H1 (cell line): ENCODE measurements around the gene ZNF280B. TPM values are rescaled to one million over a fixed set of nuclear protein-coding genes. Genes with fewer than 3 reads are reported as not detected.

Experiments used
- CTCF ChIA-PET: fragments of 300-600 bp; sonication (Branson Sonifier 250); formaldehyde crosslinking; loops from one replicate; lab custom pipeline; 2021; ENCODE audit not compliant: partially characterized antibody; lab: Charles Lee
- POLR2A ChIA-PET: fragments of 300-600 bp; sonication (Branson Sonifier 250); formaldehyde crosslinking; loops from one replicate; lab custom pipeline; 2021; ENCODE audit warnings: inconsistent platforms; ENCODE audit not compliant: partially characterized antibody; lab: Charles Lee
- DNase-seq, 2 experiments: peaks; one replicate each; pipeline versions ENCODE4 v3.0.0 to v3.0.0-alpha.2; 2010 to 2022; ENCODE audit warnings: low spot score in 2 of 2, low read depth in 1 of 2, mixed read lengths in 1 of 2
- FAIRE-seq: peaks from 2 replicates; lab custom pipeline; 2011; peaks lifted over from hg19 to GRCh38; lab: Jason Lieb, UNC
- H2AFZ ChIP-seq: 2 replicates; pipeline ENCODE4 v1.8.1; 2012; ENCODE audit warnings: low read length, inconsistent platforms
- H2AK5ac ChIP-seq: 2 replicates; pipeline ENCODE4 v1.6.1; 2013; ENCODE audit warnings: low read depth, low read length
- H2BK120ac ChIP-seq: replicated peaks from 2 replicates; pipeline ENCODE3; 2013; ENCODE audit warnings: low read depth, low read length, inconsistent platforms
- H2BK12ac ChIP-seq: 2 replicates; pipeline ENCODE4 v1.6.1; 2013; ENCODE audit warnings: low read depth, low read length
- H2BK15ac ChIP-seq: 2 replicates; pipeline ENCODE4 v1.6.1; 2013; ENCODE audit warnings: low read length
- H2BK20ac ChIP-seq: 2 replicates; pipeline ENCODE4 v1.6.1; 2013; ENCODE audit warnings: low read length
- H2BK5ac ChIP-seq: 2 replicates; pipeline ENCODE4 v1.6.1; 2013; ENCODE audit warnings: low read depth, low read length
- H3K14ac ChIP-seq: 2 replicates; pipeline ENCODE4 v1.6.1; 2013; ENCODE audit warnings: inconsistent platforms; ENCODE audit not compliant: insufficient read length
- H3K18ac ChIP-seq: 2 replicates; pipeline ENCODE4 v1.6.1; 2013; ENCODE audit warnings: low read length; ENCODE audit errors: extremely low read depth
- H3K23ac ChIP-seq: 2 replicates; pipeline ENCODE4 v1.6.1; 2013; ENCODE audit warnings: inconsistent platforms; ENCODE audit not compliant: insufficient read length
- H3K23me2 ChIP-seq: 2 replicates; pipeline ENCODE4 v1.6.1; 2013; ENCODE audit warnings: low read depth, low read length
- H3K27ac ChIP-seq: 2 replicates; pipeline ENCODE4 v1.6.1; 2011; ENCODE audit warnings: low read depth, low read length, inconsistent platforms
- H3K27me3 ChIP-seq, 4 experiments: replicated peaks in 1 of 4; 1 replicate in 1 of 4; 2 replicates in 3 of 4; pipeline versions ENCODE4 v1.6.1 to v1.8.1; 2011 to 2013; ENCODE audit warnings: low read length in 3 of 4, mild to moderate bottlenecking in 3 of 4, inconsistent platforms in 2 of 4, mixed read lengths in 2 of 4, moderate library complexity in 1 of 4; ENCODE audit not compliant: control insufficient read depth in 3 of 4, insufficient read depth in 3 of 4; ENCODE audit errors: extremely low read depth in 1 of 4
- H3K36me3 ChIP-seq, 4 experiments: 2 replicates each; pipeline versions ENCODE4 v1.6.1 to v1.8.1; 2011 to 2013; ENCODE audit warnings: mild to moderate bottlenecking in 4 of 4, low read length in 3 of 4, moderate library complexity in 2 of 4, control low read depth in 1 of 4, inconsistent platforms in 1 of 4; ENCODE audit not compliant: insufficient read depth in 4 of 4, control insufficient read depth in 2 of 4
- H3K4ac ChIP-seq: replicated peaks from 2 replicates; pipeline ENCODE3; 2013; ENCODE audit warnings: low read length, low read depth, mixed read lengths, inconsistent platforms; ENCODE audit not compliant: insufficient read length
- H3K4me1 ChIP-seq, 4 experiments: replicated peaks in 1 of 4; 1 replicate in 1 of 4; 2 replicates in 3 of 4; pipeline versions ENCODE4 v1.6.1 to v1.8.1; 2011 to 2013; ENCODE audit warnings: low read length in 3 of 4, inconsistent platforms in 2 of 4, mixed read lengths in 1 of 4; ENCODE audit not compliant: insufficient read depth in 4 of 4, control insufficient read depth in 3 of 4
- H3K4me2 ChIP-seq, 2 experiments: 2 replicates each; pipeline versions ENCODE4 v1.6.1 to v1.8.1; 2011 to 2013; ENCODE audit warnings: low read depth in 2 of 2, low read length in 2 of 2, control low read depth in 1 of 2, inconsistent platforms in 1 of 2, mild to moderate bottlenecking in 1 of 2; ENCODE audit not compliant: insufficient read depth in 1 of 2
- H3K4me3 ChIP-seq, 4 experiments: fragments of 200-600, 300-600 bp in 1 of 4; sonication (generic), shearing (Covaris generic), sonication (Bioruptor Twin) in 1 of 4; 2 replicates each; pipeline versions ENCODE4 v1.5.1 to v1.8.1; 2011 to 2016; ENCODE audit warnings: low read length in 4 of 4, low read depth in 3 of 4, control low read depth in 2 of 4, inconsistent platforms in 2 of 4, mild to moderate bottlenecking in 2 of 4, mixed read lengths in 1 of 4, moderate library complexity in 1 of 4; ENCODE audit not compliant: insufficient read depth in 2 of 4; ENCODE audit errors: extremely low read depth in 1 of 4
- H3K56ac ChIP-seq: replicated peaks from 2 replicates; pipeline ENCODE3; 2013; ENCODE audit warnings: low read depth, mild to moderate bottlenecking, mixed read lengths, low read length, inconsistent platforms; ENCODE audit not compliant: insufficient read length
- H3K79me1 ChIP-seq: 2 replicates; pipeline ENCODE4 v1.6.1; 2013; ENCODE audit warnings: low read depth, low read length, control low read depth
- H3K79me2 ChIP-seq, 2 experiments: 2 replicates each; pipeline versions ENCODE4 v1.6.1 to v1.8.1; 2012 to 2013; ENCODE audit warnings: low read length in 2 of 2, mild to moderate bottlenecking in 2 of 2, inconsistent platforms in 1 of 2; ENCODE audit not compliant: insufficient read depth in 2 of 2, control insufficient read depth in 1 of 2
- H3K9ac ChIP-seq, 4 experiments: replicated peaks in 1 of 4; 1 replicate in 1 of 4; 2 replicates in 3 of 4; pipeline versions ENCODE4 v1.6.1 to v1.8.1; 2011 to 2013; ENCODE audit warnings: low read depth in 3 of 4, low read length in 3 of 4, control low read depth in 2 of 4, mild to moderate bottlenecking in 2 of 4, moderate library complexity in 2 of 4, inconsistent platforms in 1 of 4; ENCODE audit errors: extremely low read depth in 1 of 4
- H3K9me3 ChIP-seq, 2 experiments: 2 replicates each; pipeline versions ENCODE4 v1.6.1 to v1.8.1; 2012 to 2013; ENCODE audit warnings: mild to moderate bottlenecking in 2 of 2, moderate library complexity in 2 of 2, control low read depth in 1 of 2, inconsistent platforms in 1 of 2, low read depth in 1 of 2, low read length in 1 of 2, mixed read lengths in 1 of 2; ENCODE audit not compliant: insufficient read depth in 2 of 2
- H4K20me1 ChIP-seq, 2 experiments: replicated peaks in 1 of 2; 2 replicates each; pipeline versions ENCODE3 to v1.8.1; 2011 to 2013; ENCODE audit warnings: inconsistent platforms in 2 of 2, low read length in 2 of 2, mild to moderate bottlenecking in 1 of 2; ENCODE audit not compliant: insufficient read depth in 2 of 2, control insufficient read depth in 1 of 2
- H4K5ac ChIP-seq: 2 replicates; pipeline ENCODE4 v1.6.1; 2013; ENCODE audit warnings: low read length, low read depth, mixed read lengths, inconsistent platforms; ENCODE audit not compliant: insufficient read length
- H4K8ac ChIP-seq: 2 replicates; pipeline ENCODE4 v1.8.0; 2013; ENCODE audit warnings: mild to moderate bottlenecking, moderate library complexity, low read length, inconsistent platforms; ENCODE audit not compliant: insufficient read depth; ENCODE audit errors: extremely low read depth
- H4K91ac ChIP-seq: replicated peaks from 2 replicates; pipeline ENCODE3; 2013; ENCODE audit warnings: low read length, mixed read lengths, inconsistent platforms; ENCODE audit not compliant: insufficient read length
- RXRA ChIP-seq: IDR thresholded peaks from 2 replicates; pipeline ENCODE4 v1.6.1; 2011; ENCODE audit warnings: low read depth, mild to moderate bottlenecking, low read length, moderate library complexity; ENCODE audit not compliant: insufficient read depth
- WGBS, 2 experiments: shearing (Covaris generic) in 1 of 2; methylation state at CpG; one replicate each; pipeline versions ENCODE4 v1.1.6 to v1.1.7; 2013 to 2015; ENCODE audit warnings: low lambda C conversion rate in 2 of 2, mixed read lengths in 2 of 2, inconsistent platforms in 1 of 2, low coverage in 1 of 2, missing lambda C conversion rate in 1 of 2; ENCODE audit not compliant: insufficient replicate concordance in 2 of 2, insufficient coverage in 1 of 2, insufficient read length in 1 of 2; ENCODE audit errors: extremely low coverage in 1 of 2, missing lambda C conversion rate in 1 of 2; 5-methylcytosine and 5-hydroxymethylcytosine counted together
- polyA plus RNA-seq, 7 experiments: library from polyadenylated mRNA; depleted of rRNA in 3 of 7; stranded (reverse) in 5 of 7; unstranded in 2 of 7; fragments of >200 nt in 5 of 7; fragments of 200-250 nt in 2 of 7; gene quantifications; 1 replicate in 5 of 7; 2 replicates in 1 of 7; 4 replicates in 1 of 7; pipeline versions ENCODE4 v1.2.1 to v1.2.3, GENCODE V29; 2011 to 2013; ENCODE audit warnings: missing spikeins in 2 of 7, mixed read lengths in 2 of 7
- total RNA-seq: library from RNA; stranded (reverse); fragmentation: NEBNext Ultra II Directional; extraction: Animal tissue kit (Norgen Biotek cat#: 25700); gene quantifications from 2 replicates; pipeline ENCODE4 v1.2.1, GENCODE V29; 2021

The ZNF280B gene
- total and polyA plus RNA-seq, 2 of the 8 experiments (the other 6 are each of a cell fraction or from before 2014, with no cell fraction given), result 4.8 to 11.7 TPM

DNA sequence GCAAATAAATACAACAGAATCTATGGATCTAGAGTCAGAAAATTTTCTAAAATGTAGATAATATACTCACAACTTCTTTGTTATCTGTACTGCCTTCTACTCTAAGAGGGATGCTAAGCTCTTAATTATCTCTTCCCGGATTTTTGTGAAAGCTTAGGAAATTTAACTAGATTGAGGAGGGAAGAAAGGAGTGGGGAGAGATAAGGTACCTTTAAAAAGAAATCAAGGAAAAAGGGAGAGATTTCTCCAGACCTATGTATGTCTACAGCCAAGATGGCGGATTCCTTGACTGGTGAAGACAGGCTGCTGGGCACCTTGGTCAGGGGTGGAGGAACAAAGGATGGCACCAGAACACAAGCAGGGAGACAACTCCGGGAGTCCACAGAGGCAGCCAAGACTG lies 23.0 kb downstream of the ZNF280B start:
- H4K20me1 ChIP-seq, result peaks cover 0 to 3% of the 10 kb centered on the region in 2 experiments
- H3K14ac ChIP-seq, result no peak overlapping the region
- no peaks in the 10 kb centered on the region for H3K79me1 ChIP-seq
- no peaks in the 10 kb centered on the region for H3K4me1 ChIP-seq
- FAIRE-seq, result no peak
- no peak overlapping the region for H3K18ac ChIP-seq
- H3K9ac ChIP-seq, result no peak overlapping the region
- DNase-seq, result no peak
- no peak overlapping the region for H2BK120ac ChIP-seq
- no peak overlapping the region for H2BK20ac ChIP-seq
- no peaks in the 10 kb centered on the region for H3K9me3 ChIP-seq
- no peaks in the 10 kb centered on the region for H3K79me2 ChIP-seq
- no peak overlapping the region for H2AFZ ChIP-seq
- no peak overlapping the region for H4K8ac ChIP-seq
- ChIA-PET POLR2A (interaction anchor here (1.8 kb wide), 1 partner anchor 7 kb away, joined by 3 read pairs; no protein-coding TSS in a partner anchor), CTCF (interaction anchor here (0.8 to 2.4 kb wide), 3 partner anchors 143 to 474 kb away, joined by 3 to 5 read pairs (median 3); no protein-coding TSS in a partner anchor)
- H3K27me3 ChIP-seq, result peaks cover 0 to 9% (median 4%) of the 10 kb centered on the region in 4 experiments; a peak in 3 of 7 replicates
- no peak overlapping the region for H2BK5ac ChIP-seq
- no peak overlapping the region for H3K4me3 ChIP-seq
- no peaks in the 10 kb centered on the region for H3K23me2 ChIP-seq
- H3K4me2 ChIP-seq, result no peak overlapping the region
- WGBS, 2 experiments, result 93% methylated on average over 3 of the region's 3 CpGs; no CpG with 5 or more reads in 1 of the 2 experiments
- no peak overlapping the region for H3K27ac ChIP-seq
- peaks cover 5 to 18% (median 7%) of the 10 kb centered on the region in 4 experiments; a peak in 7 of 8 replicates for H3K36me3 ChIP-seq
- no peak overlapping the region for H3K56ac ChIP-seq
- no peak overlapping the region for H2BK15ac ChIP-seq
- H4K5ac ChIP-seq, result no peak overlapping the region
- H3K23ac ChIP-seq, result no peak overlapping the region
- no peak overlapping the region for H4K91ac ChIP-seq
- H2BK12ac ChIP-seq, result no peak overlapping the region
- H3K4ac ChIP-seq, result no peak overlapping the region
- H2AK5ac ChIP-seq, result no peak overlapping the region
- TF ChIP-seq RXRA, result no peak
